Heart left ventricle (tissue), 16 donors: ENCODE data around the gene PRR35. TPM values are rescaled to one million over a fixed set of nuclear protein-coding genes. Genes with fewer than 3 reads are reported as not detected.

Source experiments
- ATAC-seq, 4 donors: fragments of 200-7000 bp; cut with Tn5 transposase; one replicate each; pipeline ENCODE4 v1.9.1; 2020 to 2022; ENCODE audit warnings: moderate library complexity in 4 of 4, mild to moderate bottlenecking in 3 of 4, moderate number of reproducible peaks in 1 of 4
- DNase-seq, 5 donors: peaks; one replicate each; pipeline ENCODE4 v3.0.0-alpha.2; 2020
- H3K27ac ChIP-seq, 12 donors: fragments of 200-600 bp; sonication (generic) in 4 of 12; one replicate each; pipeline versions ENCODE4 v1.5.0 to v1.8.0; 2016 to 2022; ENCODE audit warnings: mild to moderate bottlenecking in 2 of 12
- H3K27me3 ChIP-seq, 9 donors: fragments of 200-600 bp; sonication (generic) in 2 of 9; one replicate each; pipeline versions ENCODE4 v1.5.1 to v1.8.0; 2016 to 2022; ENCODE audit warnings: mild to moderate bottlenecking in 3 of 9
- H3K36me3 ChIP-seq, 9 donors: fragments of 200-600 bp; sonication (generic) in 2 of 9; one replicate each; pipeline versions ENCODE4 v1.5.0 to v1.8.0; 2018 to 2022; ENCODE audit warnings: mild to moderate bottlenecking in 2 of 9
- H3K4me1 ChIP-seq, 12 donors: fragments of 200-600 bp; sonication (generic) in 4 of 12; one replicate each; pipeline versions ENCODE4 v1.5.0 to v1.8.0; 2016 to 2022; ENCODE audit warnings: mild to moderate bottlenecking in 3 of 12
- H3K4me3 ChIP-seq, 12 donors: fragments of 200-600 bp; sonication (generic) in 4 of 12; one replicate each; pipeline versions ENCODE4 v1.5.0 to v1.8.0; 2017 to 2022; ENCODE audit warnings: mild to moderate bottlenecking in 9 of 12, moderate library complexity in 4 of 12
- H3K9me3 ChIP-seq, 12 donors: fragments of 200-600 bp; sonication (generic) in 4 of 12; one replicate each; pipeline versions ENCODE4 v1.5.0 to v1.8.0; 2016 to 2022; ENCODE audit warnings: mild to moderate bottlenecking in 1 of 12
- POLR2A ChIP-seq, 2 donors: fragments of 450-650 bp; IDR thresholded peaks; one replicate each; pipeline ENCODE4 v1.6.1; 2017; ENCODE audit warnings: antibody characterized with exemption in 2 of 2, mild to moderate bottlenecking in 2 of 2, moderate library complexity in 2 of 2
- WGBS, 4 donors: extraction: QIAGEN DNeasy Blood & Tissue Kit in 2 of 4; methylation state at CpG; one replicate each; pipeline versions ENCODE4 v1.1.5 to v1.1.7; 2013 to 2018; 5-methylcytosine and 5-hydroxymethylcytosine counted together
- intact Hi-C, 10 donors: fragments of 100-400 bp; cut with DNase I; formaldehyde crosslinking; loops; one replicate each; pipeline versions ENCODE4 v1.11.1 to v1.14.2; 2022
- polyA plus RNA-seq, 2 donors: library from polyadenylated mRNA; stranded (reverse); fragments of 200-250 nt; gene quantifications; one replicate each; pipeline ENCODE4 v1.2.3, GENCODE V29; 2013
- total RNA-seq, 9 donors: library from RNA; depleted of rRNA in 2 of 9; stranded (reverse); fragments of >200 nt in 2 of 9; fragmentation: NEBNext Ultra II Directional in 3 of 9; extraction: Animal tissue kit (Norgen Biotek cat#: 25700) in 3 of 9; gene quantifications; one replicate each; pipeline versions ENCODE4 v1.1.0 to v1.2.4, GENCODE V29; 2016 to 2023
- TF ChIP-seq, protein P1 (sequence below), 12 donors: fragments of 200-600 bp; sonication (generic) in 4 of 12; IDR thresholded peaks; one replicate each; pipeline versions ENCODE4 v1.5.0 to v1.8.0; 2018 to 2022; ENCODE audit warnings: antibody characterized with exemption in 12 of 12, mild to moderate bottlenecking in 5 of 12
- donor health status: ischemic (EF 13 %, LVEDD 7.1; RV severe dilation, severe dysfunction).
- donor health status: healthy with polysubstance abuse.
- donor health status: DM: no; HTN: yes; CAD: no.
- donor health status: DM: no; HTN: no; CAD: no.
- donor health status: ischemic (EF 25% LVEDD 6.9; RV normal size, moderate dysfunction).
- donor health status: ischemic (EF 25% LVEDD 5.7; RV mildly dilated, moderate dysfunction).
- donor health status: healthy.
- donor health status: DM: yes; HTN: yes; CAD: no.
- donor health status: ischemic (EF 35%, LVEDD 5.7; RV mildly dilated, moderate dysfunction).
- donor health status: nonischemic (EF 11% LVEDD 7.7; RV severe dilation, severe dysfunction).
- donor health status: DM: yes; HTN: yes; CAD: no.
- donor health status: PGD.
- donor health status: ischemic (EF 29% LVEDD 5.4; RV normal size, mild dysfunction).
- donor health status: nonischemic (EF 23%, LVEDD 6.1; RV moderate dilation, normal function).

PRR35 gene
- total and polyA plus RNA-seq, 11 donors = not detected

DNA sequence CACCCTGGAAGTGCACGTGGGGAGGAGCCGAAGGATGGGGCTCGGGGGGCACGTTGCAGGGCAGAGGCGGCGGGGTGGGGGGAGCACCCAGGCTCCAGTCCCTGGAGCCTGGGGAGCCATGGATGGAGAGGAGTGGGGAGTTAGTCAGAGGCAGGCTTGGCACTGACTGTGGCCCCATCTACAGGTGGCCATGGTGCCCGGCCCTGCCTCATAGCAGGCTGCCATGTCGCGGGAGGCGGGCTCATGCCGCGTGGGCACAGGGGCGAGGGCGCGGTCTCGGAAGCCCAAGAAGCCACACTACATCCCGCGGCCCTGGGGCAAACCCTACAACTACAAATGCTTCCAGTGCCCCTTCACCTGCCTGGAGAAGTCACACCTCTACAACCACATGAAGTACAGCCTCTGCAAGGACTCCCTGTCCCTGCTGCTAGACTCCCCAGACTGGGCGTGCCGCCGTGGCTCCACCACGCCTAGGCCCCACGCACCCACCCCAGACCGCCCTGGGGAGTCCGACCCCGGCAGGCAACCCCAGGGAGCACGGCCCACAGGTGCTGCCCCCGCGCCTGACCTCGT is 3.0 kb downstream of the PRR35 start:
- TF ChIP-seq, protein P1, sequence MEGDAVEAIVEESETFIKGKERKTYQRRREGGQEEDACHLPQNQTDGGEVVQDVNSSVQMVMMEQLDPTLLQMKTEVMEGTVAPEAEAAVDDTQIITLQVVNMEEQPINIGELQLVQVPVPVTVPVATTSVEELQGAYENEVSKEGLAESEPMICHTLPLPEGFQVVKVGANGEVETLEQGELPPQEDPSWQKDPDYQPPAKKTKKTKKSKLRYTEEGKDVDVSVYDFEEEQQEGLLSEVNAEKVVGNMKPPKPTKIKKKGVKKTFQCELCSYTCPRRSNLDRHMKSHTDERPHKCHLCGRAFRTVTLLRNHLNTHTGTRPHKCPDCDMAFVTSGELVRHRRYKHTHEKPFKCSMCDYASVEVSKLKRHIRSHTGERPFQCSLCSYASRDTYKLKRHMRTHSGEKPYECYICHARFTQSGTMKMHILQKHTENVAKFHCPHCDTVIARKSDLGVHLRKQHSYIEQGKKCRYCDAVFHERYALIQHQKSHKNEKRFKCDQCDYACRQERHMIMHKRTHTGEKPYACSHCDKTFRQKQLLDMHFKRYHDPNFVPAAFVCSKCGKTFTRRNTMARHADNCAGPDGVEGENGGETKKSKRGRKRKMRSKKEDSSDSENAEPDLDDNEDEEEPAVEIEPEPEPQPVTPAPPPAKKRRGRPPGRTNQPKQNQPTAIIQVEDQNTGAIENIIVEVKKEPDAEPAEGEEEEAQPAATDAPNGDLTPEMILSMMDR (IDR thresholded peaks at IDR 0.05) = no peak
- TF ChIP-seq POLR2A (IDR thresholded peaks at IDR 0.05) = no peak
- H3K9me3 ChIP-seq = no peaks in the 10 kb centered on the region
- no peak overlapping the region for H3K4me3 ChIP-seq
- H3K36me3 ChIP-seq = no peaks in the 10 kb centered on the region
- intact Hi-C loops = no loop called here
- ATAC-seq (no peak), DNase-seq (no peak)
- peaks cover 0 to 49% (median 23%) of the 10 kb centered on the region in 12 donors for H3K4me1 ChIP-seq
- H3K27me3 ChIP-seq = peaks cover 21 to 61% (median 27%) of the 10 kb centered on the region in 9 donors
- WGBS, 4 donors = 85 to 91% (median 88%) methylated on average over 15 to 30 of the region's 30 CpGs
- no peak overlapping the region for H3K27ac ChIP-seq

DNA sequence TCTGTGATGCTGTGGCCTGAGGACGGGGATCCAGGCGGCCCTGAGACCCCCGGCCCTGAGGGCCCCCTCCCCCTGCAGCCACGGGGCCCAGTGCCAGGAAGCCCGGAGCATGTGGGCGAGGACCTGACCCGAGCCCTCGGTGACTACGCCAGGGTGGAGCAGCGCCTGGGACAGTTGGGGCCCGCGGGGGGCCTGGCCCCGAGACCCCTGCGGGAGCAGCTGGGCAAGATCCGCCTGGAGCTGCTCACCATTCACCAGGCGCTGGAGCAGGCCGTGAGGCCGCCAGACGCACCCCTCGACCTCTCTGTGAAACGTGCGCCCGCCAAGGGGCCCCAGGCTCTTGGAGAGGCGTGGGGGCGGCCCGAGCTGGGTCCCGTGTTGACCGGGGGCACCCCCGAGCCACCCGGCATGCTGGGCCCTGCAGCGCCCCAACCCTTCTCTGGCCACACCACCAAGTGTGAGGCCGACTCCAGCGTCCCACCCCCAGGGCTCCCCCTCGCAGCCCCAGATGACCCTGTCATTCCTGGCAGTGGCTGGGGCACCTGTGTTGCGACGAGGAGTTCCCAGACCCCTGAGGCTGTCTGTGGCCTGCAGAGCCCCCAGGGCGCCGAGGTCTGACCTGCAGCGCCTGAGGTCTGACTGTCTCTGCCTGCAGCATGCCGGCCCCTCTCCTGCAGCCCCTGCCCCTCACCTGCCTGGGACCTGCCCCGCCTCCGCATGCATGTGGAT is 4.7 kb downstream of the PRR35 start:
- intact Hi-C loops = no loop called here
- no peak overlapping the region for H3K4me3 ChIP-seq
- ATAC-seq (no peak), DNase-seq (no peak)
- H3K27ac ChIP-seq = no peak overlapping the region
- H3K4me1 ChIP-seq = peaks cover 0 to 50% (median 34%) of the 10 kb centered on the region in 12 donors
- H3K36me3 ChIP-seq = no peaks in the 10 kb centered on the region
- TF ChIP-seq, protein P1 (IDR thresholded peaks at IDR 0.05) = no peak
- no peak for TF ChIP-seq POLR2A (IDR thresholded peaks at IDR 0.05)
- H3K9me3 ChIP-seq = no peaks in the 10 kb centered on the region
- WGBS, 4 donors = 84 to 91% (median 88%) methylated on average over 14 to 42 of the region's 42 CpGs
- H3K27me3 ChIP-seq = peaks cover 15 to 44% (median 18%) of the 10 kb centered on the region in 9 donors

DNA sequence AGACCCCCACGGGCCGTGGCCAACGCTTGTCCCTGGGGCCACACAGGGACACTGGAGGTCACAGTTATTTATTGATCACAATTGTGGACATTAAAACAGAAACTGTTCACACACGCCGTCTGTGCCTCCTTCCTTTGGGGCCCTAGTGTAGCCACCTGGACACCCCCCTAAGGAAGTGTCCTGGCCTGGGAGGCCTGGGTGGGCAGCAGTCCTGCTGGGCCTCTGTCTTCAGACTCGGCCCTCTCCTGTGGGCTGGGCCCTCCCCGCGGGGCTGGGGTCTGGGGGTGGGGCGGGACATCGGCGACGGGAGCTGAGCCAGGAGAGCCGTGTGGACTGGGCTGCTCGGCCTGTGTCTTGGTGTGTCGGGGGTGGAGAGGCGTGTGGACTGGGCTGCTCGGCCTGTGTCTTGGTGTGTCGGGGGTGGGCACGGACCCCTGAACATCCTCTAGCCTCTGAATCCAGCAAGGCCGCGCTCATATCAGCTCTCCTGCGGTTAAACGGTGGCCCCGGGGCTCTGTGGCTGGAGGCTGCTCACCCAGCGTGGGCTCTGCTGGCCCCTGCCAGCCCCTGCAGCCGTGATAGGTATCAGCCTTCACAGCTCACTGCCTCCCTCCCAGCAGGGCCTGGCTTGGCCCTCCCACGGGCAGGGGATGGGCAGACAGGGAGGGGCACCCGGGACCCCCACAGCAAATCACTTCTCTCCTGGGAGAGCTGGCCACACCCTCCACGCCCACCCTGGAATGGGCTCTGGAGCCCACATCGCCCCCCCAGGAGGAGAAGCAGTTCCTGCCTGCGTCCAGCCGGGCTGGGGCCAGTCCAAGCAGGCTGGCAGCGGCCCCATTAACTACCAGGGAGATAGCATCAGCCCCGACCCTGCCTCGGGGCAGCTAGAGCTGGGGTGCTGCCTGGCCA is 5.5 kb downstream of the PRR35 start:
- Histone ChIP-seq H3K27ac (peak overlapping the region in 2 of 12 donors; percentile 67 to 75), H3K27me3 (peaks cover 12 to 37% (median 14%) of the 10 kb centered on the region in 9 donors), H3K36me3 (no peaks in the 10 kb centered on the region), H3K9me3 (no peaks in the 10 kb centered on the region), H3K4me3 (peak overlapping the region in 1 of 12 donors; percentile 58), H3K4me1 (peaks cover 0 to 46% (median 37%) of the 10 kb centered on the region in 12 donors)
- TF ChIP-seq, protein P1 (IDR thresholded peaks at IDR 0.05) = no peak
- TF ChIP-seq POLR2A (IDR thresholded peaks at IDR 0.05) = no peak
- intact Hi-C loops = no loop called here
- DNase-seq = no peak
- WGBS, 4 donors = 55 to 58% (median 56%) methylated on average over 17 to 35 of the region's 35 CpGs
- no peak for ATAC-seq
